Measurements from ENCODE around the gene HMGN2.
A peak's percentile ranks its signal among the peaks of the same experiment; 100 is the strongest.

Gene HMGN2

GRCh38 chr1:26470878-26471497 is 1.3 kb upstream of the HMGN2 start:
- intact Hi-C loops (cut with micrococcal nuclease), result no loop called here
- Mint-ChIP-seq H3K4me1 (ENCODE audit: low read depth) (peaks cover 49% of the 10 kb centered on the region), H3K27ac (peak overlapping the region; percentile 94), H3K36me3 (ENCODE audit: low read depth) (peaks cover 72% of the 10 kb centered on the region), H3K27me3 (no peaks in the 10 kb centered on the region), H3K9me3 (no peaks in the 10 kb centered on the region), H3K4me3 (peak overlapping the region; percentile 86)

DNA sequence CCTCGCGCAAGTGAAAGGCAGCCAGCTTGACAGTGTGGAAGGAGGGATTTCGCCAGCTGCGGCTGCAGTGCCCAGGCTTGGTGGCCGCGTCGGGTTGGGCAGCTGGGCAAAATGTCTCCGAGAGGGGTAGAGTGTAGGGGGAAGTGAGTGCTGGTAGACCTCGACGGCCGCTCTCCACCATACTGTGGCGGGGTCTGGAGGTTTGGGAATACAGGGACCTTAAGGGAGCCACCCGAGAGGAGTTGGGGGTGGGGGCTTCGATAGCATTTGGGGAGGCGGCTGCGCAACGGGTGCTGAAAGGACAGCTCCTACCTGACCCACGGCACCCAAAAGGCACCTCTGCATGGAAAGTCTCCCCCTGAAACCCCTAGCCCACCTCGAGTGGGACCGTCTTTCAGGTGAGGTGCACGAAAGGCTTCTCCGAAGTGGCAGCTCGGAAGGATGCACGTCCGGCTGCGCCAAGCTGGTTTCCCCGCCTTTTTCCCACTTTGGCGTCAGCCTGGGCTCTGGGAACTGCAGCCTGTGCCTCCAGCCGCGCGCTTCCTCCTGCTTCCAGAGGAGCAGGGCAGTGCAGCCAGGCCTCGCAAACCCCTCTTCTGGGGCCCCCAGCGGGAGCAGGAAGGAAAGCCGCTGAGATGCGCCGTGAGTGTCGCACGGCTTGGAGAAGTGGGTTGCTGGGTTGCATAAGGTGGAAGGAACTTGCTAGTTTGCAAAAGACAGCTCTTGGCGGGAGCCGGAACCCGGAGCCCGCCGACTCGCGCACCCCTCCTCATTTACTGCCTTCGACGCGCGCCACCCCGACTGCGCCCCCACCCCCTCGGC is 531 bp upstream of the HMGN2 start:
- Mint-ChIP-seq H3K9me3 (no peaks in the 10 kb centered on the region), H3K4me1 (ENCODE audit: low read depth) (peaks cover 49% of the 10 kb centered on the region), H3K27me3 (no peaks in the 10 kb centered on the region), H3K4me3 (peak overlapping the region; percentile 86), H3K36me3 (ENCODE audit: low read depth) (peaks cover 72% of the 10 kb centered on the region), H3K27ac (peak overlapping the region; percentile 94)
- intact Hi-C loops (cut with micrococcal nuclease), result loop anchor here (2.0 kb wide), 1 partner anchor 29 kb away; no protein-coding TSS in a partner anchor

GRCh38 chr1:26472901-26473845 is 933 bp downstream of the HMGN2 start:
- Mint-ChIP-seq H3K27me3 (no peaks in the 10 kb centered on the region), H3K9me3 (no peaks in the 10 kb centered on the region), H3K4me1 (ENCODE audit: low read depth) (peaks cover 41% of the 10 kb centered on the region), H3K36me3 (ENCODE audit: low read depth) (peaks cover 69% of the 10 kb centered on the region), H3K27ac (peak overlapping the region; percentile 94), H3K4me3 (peak overlapping the region; percentile 86)
- intact Hi-C loops (cut with micrococcal nuclease), result loop anchor here (2.0 kb wide), 1 partner anchor 28 kb away; no protein-coding TSS in a partner anchor

DNA sequence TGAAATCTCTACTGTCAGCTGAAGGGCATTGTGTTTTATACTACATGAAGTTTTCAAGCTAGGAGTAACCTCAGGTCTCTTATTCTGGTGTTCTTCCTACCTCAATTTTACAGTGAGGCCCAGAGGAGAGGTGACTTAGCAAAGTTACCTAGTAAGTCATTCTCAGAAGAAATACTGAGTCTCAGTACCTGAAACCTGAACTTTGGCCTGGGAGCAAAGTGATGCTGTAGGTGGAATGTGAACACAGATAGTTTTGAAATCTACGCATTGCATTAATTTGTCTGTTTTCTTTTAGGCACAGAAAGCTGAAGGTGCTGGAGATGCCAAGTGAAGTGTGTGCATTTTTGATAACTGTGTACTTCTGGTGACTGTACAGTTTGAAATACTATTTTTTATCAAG is 2.6 kb downstream of the HMGN2 start:
- Mint-ChIP-seq H3K4me3 (no peak overlapping the region), H3K9me3 (no peaks in the 10 kb centered on the region), H3K27ac (no peak overlapping the region), H3K4me1 (ENCODE audit: low read depth) (peaks cover 27% of the 10 kb centered on the region), H3K27me3 (no peaks in the 10 kb centered on the region), H3K36me3 (ENCODE audit: low read depth) (peaks cover 64% of the 10 kb centered on the region)
- intact Hi-C loops (cut with micrococcal nuclease), result no loop called here

GRCh38 chr1:26475989-26476388 is 3.7 kb downstream of the HMGN2 start:
- no peaks in the 10 kb centered on the region for H3K27me3 Mint-ChIP-seq
- H3K27ac Mint-ChIP-seq, result no peak overlapping the region
- intact Hi-C loops (cut with micrococcal nuclease), result no loop called here
- no peaks in the 10 kb centered on the region for H3K9me3 Mint-ChIP-seq
- no peak overlapping the region for H3K4me3 Mint-ChIP-seq
- H3K4me1 Mint-ChIP-seq (ENCODE audit: low read depth), result peaks cover 21% of the 10 kb centered on the region
- H3K36me3 Mint-ChIP-seq (ENCODE audit: low read depth), result peaks cover 57% of the 10 kb centered on the region

- Mint-ChIP-seq H3K4me1 (ENCODE audit: low read depth) (peaks cover 12% of the 10 kb centered on the region), H3K4me3 (no peak overlapping the region), H3K27ac (no peak overlapping the region), H3K27me3 (no peaks in the 10 kb centered on the region), H3K36me3 (ENCODE audit: low read depth) (peaks cover 57% of the 10 kb centered on the region), H3K9me3 (no peaks in the 10 kb centered on the region)
- intact Hi-C loops (cut with micrococcal nuclease), result no loop called here
Measured at GRCh38 chr1:26476958-26477357, 4.7 kb downstream of the HMGN2 start.

GRCh38 chr1:26477446-26478152 is 5.4 kb downstream of the HMGN2 start:
- Mint-ChIP-seq H3K4me3 (no peak overlapping the region), H3K9me3 (no peaks in the 10 kb centered on the region), H3K27me3 (no peaks in the 10 kb centered on the region), H3K4me1 (ENCODE audit: low read depth) (peaks cover 12% of the 10 kb centered on the region), H3K36me3 (ENCODE audit: low read depth) (peaks cover 57% of the 10 kb centered on the region), H3K27ac (no peak overlapping the region)
- intact Hi-C loops (cut with micrococcal nuclease), result no loop called here

GRCh38 chr1:26478159-26478558 is 5.9 kb downstream of the HMGN2 start:
- H3K27ac Mint-ChIP-seq, result no peak overlapping the region
- H3K4me1 Mint-ChIP-seq (ENCODE audit: low read depth), result peaks cover 10% of the 10 kb centered on the region
- H3K4me3 Mint-ChIP-seq, result no peak overlapping the region
- H3K9me3 Mint-ChIP-seq, result no peaks in the 10 kb centered on the region
- H3K27me3 Mint-ChIP-seq, result no peaks in the 10 kb centered on the region
- peaks cover 55% of the 10 kb centered on the region for H3K36me3 Mint-ChIP-seq (ENCODE audit: low read depth)
- intact Hi-C loops (cut with micrococcal nuclease), result no loop called here

DNA sequence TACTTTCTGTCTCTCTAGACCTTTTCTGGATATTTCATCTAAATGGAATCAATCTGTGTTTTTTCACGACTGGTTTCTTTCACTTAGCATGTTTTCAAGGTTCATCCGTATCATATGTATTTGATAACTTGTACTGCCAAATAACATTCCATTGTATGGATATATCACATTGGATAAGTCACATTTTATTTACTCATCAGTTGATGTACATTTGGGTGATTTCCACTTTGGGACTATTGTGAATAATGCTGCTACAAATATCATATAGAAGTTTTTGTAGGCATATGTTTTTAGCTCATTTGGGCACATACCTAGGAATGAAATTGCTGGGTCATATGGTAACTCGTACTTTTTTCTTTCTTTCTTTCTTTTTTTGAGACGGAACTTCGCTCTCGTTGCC is 6.7 kb downstream of the HMGN2 start:
- Mint-ChIP-seq H3K27me3 (no peaks in the 10 kb centered on the region), H3K9me3 (no peaks in the 10 kb centered on the region), H3K27ac (no peak overlapping the region), H3K36me3 (ENCODE audit: low read depth) (peaks cover 46% of the 10 kb centered on the region), H3K4me1 (ENCODE audit: low read depth) (peaks cover 6% of the 10 kb centered on the region), H3K4me3 (no peak overlapping the region)
- intact Hi-C loops (cut with micrococcal nuclease), result no loop called here

DNA sequence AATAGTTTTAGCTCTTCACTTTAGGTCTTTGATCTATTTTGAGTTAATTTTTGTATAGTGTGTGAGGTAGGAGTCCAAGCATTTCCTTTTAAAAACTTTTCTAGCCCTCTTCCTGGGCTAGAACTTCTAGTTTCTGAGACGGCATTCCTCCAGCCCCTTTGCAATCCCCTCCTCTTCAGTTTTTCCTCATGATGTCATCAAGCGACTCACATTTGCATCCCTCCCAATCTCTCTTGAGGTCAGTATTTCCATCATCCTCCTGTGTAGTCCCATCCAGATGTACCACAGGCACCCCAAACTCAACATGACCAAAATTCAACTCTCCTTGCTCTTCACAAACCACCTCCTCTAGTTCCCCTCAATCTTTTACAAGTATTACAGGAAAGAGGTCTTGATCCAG is 10.7 kb downstream of the HMGN2 start:
- intact Hi-C loops (cut with micrococcal nuclease), result no loop called here
- peaks cover 11% of the 10 kb centered on the region for H3K36me3 Mint-ChIP-seq (ENCODE audit: low read depth)
- peaks cover 15% of the 10 kb centered on the region for H3K4me1 Mint-ChIP-seq (ENCODE audit: low read depth)
- H3K27me3 Mint-ChIP-seq, result no peaks in the 10 kb centered on the region
- H3K4me3 Mint-ChIP-seq, result no peak overlapping the region
- no peaks in the 10 kb centered on the region for H3K9me3 Mint-ChIP-seq
- no peak overlapping the region for H3K27ac Mint-ChIP-seq

DNA sequence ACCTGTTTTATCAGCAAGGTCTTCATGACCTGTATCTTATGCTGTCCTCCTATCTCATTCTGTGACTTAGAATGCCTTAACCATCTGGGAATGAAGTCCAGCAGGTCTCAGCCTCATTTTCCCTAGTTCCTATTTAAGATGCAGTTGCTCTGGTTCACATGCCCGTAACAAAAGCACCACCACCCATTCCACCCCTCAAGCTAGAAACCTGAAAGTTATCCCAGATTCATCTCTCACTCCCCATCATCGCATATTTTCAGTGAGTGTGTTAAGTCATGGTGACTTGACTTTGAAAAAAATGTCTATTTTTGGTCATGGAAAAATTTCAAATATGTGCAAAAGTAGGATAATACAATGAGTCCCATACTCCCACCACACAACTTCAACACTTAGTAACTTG is 11.7 kb downstream of the HMGN2 start:
- Mint-ChIP-seq H3K4me1 (ENCODE audit: low read depth) (peaks cover 15% of the 10 kb centered on the region), H3K27ac (no peak overlapping the region), H3K9me3 (no peaks in the 10 kb centered on the region), H3K36me3 (ENCODE audit: low read depth) (peaks cover 6% of the 10 kb centered on the region), H3K27me3 (no peaks in the 10 kb centered on the region), H3K4me3 (no peak overlapping the region)
- intact Hi-C loops (cut with micrococcal nuclease), result no loop called here

DNA sequence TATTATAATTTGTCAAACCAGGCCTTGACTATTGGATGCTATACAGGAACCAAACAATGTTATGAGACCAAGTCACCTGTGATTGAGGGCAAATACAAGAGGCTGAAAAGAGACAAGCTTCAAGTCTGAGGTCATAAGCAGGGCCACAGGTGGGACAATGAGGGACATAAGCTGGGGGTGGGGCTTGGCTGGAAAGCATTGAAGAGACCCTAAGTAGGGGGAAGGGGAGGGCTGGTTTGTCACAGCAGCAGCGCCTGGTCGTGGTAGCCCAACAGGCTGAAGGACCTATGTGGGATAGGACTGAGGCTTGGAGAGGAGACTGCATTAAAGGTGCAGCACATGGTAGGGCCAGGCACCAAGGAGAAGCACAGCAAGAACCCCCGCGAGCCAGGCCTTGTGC is 17.9 kb downstream of the HMGN2 start:
- no peaks in the 10 kb centered on the region for H3K36me3 Mint-ChIP-seq (ENCODE audit: low read depth)
- H3K9me3 Mint-ChIP-seq, result no peaks in the 10 kb centered on the region
- no peak overlapping the region for H3K4me3 Mint-ChIP-seq
- intact Hi-C loops (cut with micrococcal nuclease), result no loop called here
- H3K4me1 Mint-ChIP-seq (ENCODE audit: low read depth), result peaks cover 22% of the 10 kb centered on the region
- H3K27ac Mint-ChIP-seq, result no peak overlapping the region
- H3K27me3 Mint-ChIP-seq, result peaks cover 6% of the 10 kb centered on the region

DNA sequence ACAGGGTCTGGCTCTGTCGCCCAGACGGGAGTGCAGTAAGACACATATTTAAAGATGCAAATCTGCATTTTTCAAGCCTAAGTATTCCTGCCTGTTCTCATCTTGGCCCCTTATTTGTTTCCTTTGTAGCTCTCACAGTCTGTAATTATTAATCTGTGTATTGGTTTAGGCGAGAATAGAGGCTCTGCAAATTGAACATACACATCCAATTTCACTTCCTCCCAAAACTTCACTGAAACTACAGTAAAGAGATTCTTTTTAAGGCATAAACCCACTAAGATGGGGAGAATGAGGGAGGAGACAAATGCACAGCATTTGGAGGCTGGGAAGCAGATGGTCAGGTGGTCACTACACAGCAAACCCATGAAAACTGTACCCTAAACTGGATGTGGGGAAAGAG is 21.0 kb downstream of the HMGN2 start:
- Mint-ChIP-seq H3K4me3 (no peak overlapping the region), H3K9me3 (no peaks in the 10 kb centered on the region), H3K27ac (no peak overlapping the region), H3K36me3 (ENCODE audit: low read depth) (no peaks in the 10 kb centered on the region), H3K27me3 (peaks cover 6% of the 10 kb centered on the region), H3K4me1 (ENCODE audit: low read depth) (peaks cover 18% of the 10 kb centered on the region)
- intact Hi-C loops (cut with micrococcal nuclease), result no loop called here

Measured in dendritic cell treated with granulocyte-macrophage colony-stimulating factor and Interleukin-4, amounts not matched to agents 40 ng/mL and 50 ng/mL, for 4 days (primary cell).